PC-3 (cell line): ENCODE measurements around the gene ADGRV1. TPM values are rescaled to one million over a fixed set of nuclear protein-coding genes. Genes with fewer than 3 reads are reported as not detected.

ENCODE experiments used
- ATAC-seq: fragments of 200-7000 bp; cut with Tn5 transposase; 2 replicates; pipeline ENCODE4 v1.9.1; 2020; ENCODE audit warnings: mild to moderate bottlenecking, moderate library complexity
- BruUV-seq: library from RNA; stranded (reverse); fragments of 400-500 nt; replicated peaks from 2 replicates; lab custom pipeline; 2021; lab: Mats Ljungman, UMichigan
- CTCF ChIA-PET: fragments of 300-600 bp; sonication (Branson Sonifier 250); formaldehyde crosslinking; loops from one replicate; lab custom pipeline; 2022; ENCODE audit warnings: antibody characterized with exemption; lab: Charles Lee
- POLR2A ChIA-PET: fragments of 300-600 bp; sonication (Branson Sonifier 250); formaldehyde crosslinking; loops from one replicate; lab custom pipeline; 2022; ENCODE audit warnings: antibody characterized with exemption; ENCODE audit not compliant: unreplicated experiment; lab: Charles Lee
- DNase-seq: peaks from one replicate; pipeline ENCODE4 v3.0.0-alpha.2; 2015
- H2AFZ ChIP-seq: fragments of 300-600 bp; sonication (generic); 2 replicates; pipeline ENCODE4 v1.6.0; 2016; ENCODE audit warnings: antibody characterized with exemption, low read length
- H3F3A ChIP-seq: fragments of 300-600 bp; sonication (generic); one replicate; pipeline ENCODE4 v1.6.0; 2017; ENCODE audit warnings: antibody characterized with exemption, low read length, control low read depth, mild to moderate bottlenecking; ENCODE audit not compliant: unreplicated experiment
- H3K27ac ChIP-seq: fragments of 300-600 bp; sonication (generic); 2 replicates; pipeline ENCODE4 v1.5.1; 2016; ENCODE audit warnings: mild to moderate bottlenecking, low read length
- H3K27me3 ChIP-seq: fragments of 300-600 bp; sonication (generic); 2 replicates; pipeline ENCODE4 v1.6.1; 2016; ENCODE audit warnings: low read length, mixed read lengths
- H3K36me3 ChIP-seq: fragments of 300-600 bp; sonication (generic); 2 replicates; pipeline ENCODE4 v1.6.1; 2016; ENCODE audit warnings: low read depth, mixed run types, low read length, mixed read lengths
- H3K4me1 ChIP-seq: fragments of 300-600 bp; sonication (generic); 2 replicates; pipeline ENCODE4 v1.5.1; 2016; ENCODE audit warnings: low read length; ENCODE audit not compliant: insufficient read depth
- H3K4me2 ChIP-seq: fragments of 300-600 bp; sonication (generic); 2 replicates; pipeline ENCODE4 v1.6.0; 2016; ENCODE audit warnings: low read length
- H3K4me3 ChIP-seq: fragments of 300-600 bp; sonication (generic); 2 replicates; pipeline ENCODE4 v1.5.1; 2016; ENCODE audit warnings: mild to moderate bottlenecking, low read length, mixed read lengths
- H3K79me2 ChIP-seq: fragments of 300-600 bp; sonication (generic); 2 replicates; pipeline ENCODE4 v1.6.1; 2017; ENCODE audit warnings: low read length, mixed read lengths
- H3K9ac ChIP-seq: fragments of 300-600 bp; sonication (generic); 2 replicates; pipeline ENCODE4 v1.6.0; 2016; ENCODE audit warnings: mild to moderate bottlenecking, low read length
- H3K9me2 ChIP-seq: fragments of 300-600 bp; sonication (generic); replicated peaks from 2 replicates; pipeline ENCODE4 v1.6.1; 2016; ENCODE audit warnings: mixed run types, low read length, mixed read lengths
- H3K9me3 ChIP-seq: fragments of 300-600 bp; sonication (generic); 2 replicates; pipeline ENCODE4 v1.6.1; 2016; ENCODE audit warnings: low read length, mixed read lengths
- H4K20me1 ChIP-seq: fragments of 300-600 bp; sonication (generic); 2 replicates; pipeline ENCODE4 v1.6.1; 2016; ENCODE audit warnings: low read length, mixed read lengths
- CTCF ChIP-seq: fragments of 300-600 bp; sonication (generic); conservative IDR thresholded peaks from 2 replicates; pipeline ENCODE4 v1.5.1; 2017; ENCODE audit warnings: antibody characterized with exemption, low read depth, mild to moderate bottlenecking, low read length
- EZH2 ChIP-seq: fragments of 300-600 bp; sonication (generic); IDR thresholded peaks from one replicate; pipeline ENCODE4 v1.6.1; 2017; ENCODE audit warnings: antibody characterized with exemption, mild to moderate bottlenecking, low read length; ENCODE audit not compliant: unreplicated experiment
- EZH2phosphoT487 ChIP-seq: fragments of 300-600 bp; sonication (generic); IDR thresholded peaks from 2 replicates; pipeline ENCODE4 v1.6.1; 2018; ENCODE audit warnings: mild to moderate bottlenecking, antibody characterized with exemption, low read length, borderline replicate concordance
- intact Hi-C: fragments of 100-400 bp; cut with micrococcal nuclease; formaldehyde crosslinking; loops from 2 replicates; pipeline ENCODE4 v1.9.0; 2023
- total RNA-seq: library from RNA; depleted of rRNA; stranded (reverse); fragments of >200 nt; gene quantifications from 2 replicates; pipeline ENCODE4 v1.2.3, GENCODE V29; 2014

Gene ADGRV1
- total RNA-seq, 1 experiment from 2014 or later = 22.7 TPM

GRCh38 chr5:91154338-91154737 lies 595.7 kb downstream of the ADGRV1 start:
- H3K27ac ChIP-seq = no peak overlapping the region
- no TSS peak for BruUV-seq
- no peak for TF ChIP-seq CTCF
- no peak for TF ChIP-seq EZH2
- H3K36me3 ChIP-seq = no peaks in the 10 kb centered on the region
- intact Hi-C loops = no loop called here
- peaks cover 23% of the 10 kb centered on the region for H3K4me1 ChIP-seq
- no peak overlapping the region for H2AFZ ChIP-seq
- no peak overlapping the region for H3K4me2 ChIP-seq
- no peaks in the 10 kb centered on the region for H3K9me2 ChIP-seq
- no peaks in the 10 kb centered on the region for H3K9me3 ChIP-seq
- ATAC-seq (no peak), DNase-seq (no peak)
- H3K27me3 ChIP-seq = no peaks in the 10 kb centered on the region
- no peak overlapping the region for H3K9ac ChIP-seq
- CTCF ChIA-PET = no interaction called here
- no peaks in the 10 kb centered on the region for H3F3A ChIP-seq
- no peaks in the 10 kb centered on the region for H4K20me1 ChIP-seq
- no peak overlapping the region for H3K4me3 ChIP-seq
- H3K79me2 ChIP-seq = no peaks in the 10 kb centered on the region
- POLR2A ChIA-PET = no interaction called here

- no peak overlapping the region for H3K27ac ChIP-seq
- H3F3A ChIP-seq = no peaks in the 10 kb centered on the region
- H3K9ac ChIP-seq = no peak overlapping the region
- H3K36me3 ChIP-seq = no peaks in the 10 kb centered on the region
- no peak for TF ChIP-seq CTCF
- no peak for TF ChIP-seq EZH2
- TF ChIP-seq EZH2phosphoT487 = no peak
- peaks cover 18% of the 10 kb centered on the region for H3K4me1 ChIP-seq
- no peak overlapping the region for H3K4me2 ChIP-seq
- H3K9me3 ChIP-seq = no peaks in the 10 kb centered on the region
- intact Hi-C loops = no loop called here
- H3K9me2 ChIP-seq = no peaks in the 10 kb centered on the region
- no peak overlapping the region for H2AFZ ChIP-seq
- POLR2A ChIA-PET = no interaction called here
- no peaks in the 10 kb centered on the region for H3K79me2 ChIP-seq
- DNase-seq = no peak
- H3K27me3 ChIP-seq = no peaks in the 10 kb centered on the region
- CTCF ChIA-PET = no interaction called here
- H4K20me1 ChIP-seq = no peaks in the 10 kb centered on the region
- ATAC-seq = no peak
- H3K4me3 ChIP-seq = no peak overlapping the region
- BruUV-seq = no TSS peak
These were observed 596.7 kb downstream of the ADGRV1 start for GRCh38 chr5:91155274-91155673.

- H3K9me3 ChIP-seq = no peaks in the 10 kb centered on the region
- H3K9ac ChIP-seq = no peak overlapping the region
- H3K4me3 ChIP-seq = no peak overlapping the region
- no peaks in the 10 kb centered on the region for H3K36me3 ChIP-seq
- no peak overlapping the region for H3K27ac ChIP-seq
- peaks cover 19% of the 10 kb centered on the region for H3K4me1 ChIP-seq
- intact Hi-C loops = no loop called here
- H3F3A ChIP-seq = no peaks in the 10 kb centered on the region
- BruUV-seq = no TSS peak
- no peak overlapping the region for H3K4me2 ChIP-seq
- no peaks in the 10 kb centered on the region for H3K79me2 ChIP-seq
- H4K20me1 ChIP-seq = no peaks in the 10 kb centered on the region
- ChIA-PET POLR2A (no interaction called here), CTCF (no interaction called here)
- no peaks in the 10 kb centered on the region for H3K9me2 ChIP-seq
- H2AFZ ChIP-seq = no peak overlapping the region
- no peaks in the 10 kb centered on the region for H3K27me3 ChIP-seq
- DNase-seq (no peak), ATAC-seq (no peak)
- TF ChIP-seq EZH2phosphoT487 (no peak), EZH2 (no peak), CTCF (no peak)
These were observed 597.6 kb downstream of the ADGRV1 start for GRCh38 chr5:91156242-91156641.
